HEK293 (cell line): ENCODE results near the gene MMP28.
A peak's percentile ranks its signal among the peaks of the same experiment; 100 is the strongest.

ENCODE experiments used
- ATF2 ChIP-seq: fragments of 450-650 bp; formaldehyde crosslinking; IDR thresholded peaks from 2 replicates; pipeline ENCODE4 v1.5.1; 2016; ENCODE audit warnings: missing biosample characterization, missing genetic modification characterization, low read depth
- EGR2 ChIP-seq: fragments of 450-650 bp; formaldehyde crosslinking; IDR thresholded peaks from 2 replicates; pipeline ENCODE4 v1.5.1; 2016; ENCODE audit warnings: low read depth, missing biosample characterization, missing genetic modification characterization
- GLI4 ChIP-seq: fragments of 450-650 bp; formaldehyde crosslinking; IDR thresholded peaks from 2 replicates; pipeline ENCODE4 v1.5.1; 2016; ENCODE audit warnings: missing biosample characterization, missing genetic modification characterization
- OSR2 ChIP-seq: fragments of 450-650 bp; formaldehyde crosslinking; IDR thresholded peaks from 2 replicates; pipeline ENCODE4 v1.5.1; 2016; ENCODE audit warnings: missing biosample characterization, missing genetic modification characterization
- PATZ1 ChIP-seq: fragments of 450-650 bp; formaldehyde crosslinking; IDR thresholded peaks from 2 replicates; pipeline ENCODE4 v1.5.1; 2016; ENCODE audit warnings: missing biosample characterization, missing genetic modification characterization
- SP2 ChIP-seq: fragments of 450-650 bp; formaldehyde crosslinking; IDR thresholded peaks from 2 replicates; pipeline ENCODE4 v1.5.1; 2016; ENCODE audit warnings: missing biosample characterization, missing genetic modification characterization
- SP3 ChIP-seq: fragments of 450-650 bp; formaldehyde crosslinking; IDR thresholded peaks from 2 replicates; pipeline ENCODE4 v1.5.1; 2016; ENCODE audit warnings: missing biosample characterization, missing genetic modification characterization
- SP7 ChIP-seq: fragments of 450-650 bp; formaldehyde crosslinking; IDR thresholded peaks from 2 replicates; pipeline ENCODE4 v1.5.1; 2016; ENCODE audit warnings: missing biosample characterization, missing genetic modification characterization
- ZBTB17 ChIP-seq: fragments of 450-650 bp; formaldehyde crosslinking; IDR thresholded peaks from 2 replicates; pipeline ENCODE4 v1.5.1; 2016; ENCODE audit warnings: missing biosample characterization, missing genetic modification characterization
- ZBTB20 ChIP-seq: fragments of 450-650 bp; formaldehyde crosslinking; IDR thresholded peaks from 2 replicates; pipeline ENCODE4 v1.5.1; 2016; ENCODE audit warnings: missing biosample characterization, missing genetic modification characterization
- ZBTB26 ChIP-seq: fragments of 450-650 bp; formaldehyde crosslinking; optimal IDR thresholded peaks from 2 replicates; pipeline ENCODE3; 2016; ENCODE audit warnings: missing biosample characterization, mild to moderate bottlenecking, missing genetic modification characterization
- ZBTB48 ChIP-seq: fragments of 450-650 bp; formaldehyde crosslinking; IDR thresholded peaks from 2 replicates; pipeline ENCODE4 v1.5.1; 2016; ENCODE audit warnings: missing biosample characterization, missing genetic modification characterization
- ZBTB49 ChIP-seq: fragments of 450-650 bp; formaldehyde crosslinking; IDR thresholded peaks from 2 replicates; pipeline ENCODE4 v1.5.1; 2016; ENCODE audit warnings: missing biosample characterization, missing genetic modification characterization, low read depth
- ZEB2 ChIP-seq: fragments of 450-650 bp; formaldehyde crosslinking; IDR thresholded peaks from 2 replicates; pipeline ENCODE4 v1.5.1; 2016; ENCODE audit warnings: missing biosample characterization, missing genetic modification characterization
- ZFP3 ChIP-seq: fragments of 450-650 bp; formaldehyde crosslinking; IDR thresholded peaks from 2 replicates; pipeline ENCODE4 v1.5.1; 2016; ENCODE audit warnings: low read depth, missing biosample characterization, missing genetic modification characterization
- ZFP69B ChIP-seq: fragments of 450-650 bp; formaldehyde crosslinking; IDR thresholded peaks from 2 replicates; pipeline ENCODE4 v1.5.1; 2016; ENCODE audit warnings: missing biosample characterization, missing genetic modification characterization
- ZNF18 ChIP-seq: fragments of 450-650 bp; formaldehyde crosslinking; IDR thresholded peaks from 2 replicates; pipeline ENCODE4 v1.5.1; 2016; ENCODE audit warnings: missing biosample characterization, missing genetic modification characterization
- ZNF335 ChIP-seq: fragments of 450-650 bp; formaldehyde crosslinking; conservative IDR thresholded peaks from 2 replicates; pipeline ENCODE4 v1.5.1; 2016; ENCODE audit warnings: missing biosample characterization, missing genetic modification characterization
- ZNF341 ChIP-seq: fragments of 450-650 bp; formaldehyde crosslinking; IDR thresholded peaks from 2 replicates; pipeline ENCODE4; 2016; ENCODE audit warnings: low read depth, missing biosample characterization, missing genetic modification characterization
- ZNF354C ChIP-seq: fragments of 450-650 bp; formaldehyde crosslinking; IDR thresholded peaks from 2 replicates; pipeline ENCODE4 v1.5.1; 2016; ENCODE audit warnings: missing biosample characterization, missing genetic modification characterization, low read depth, borderline replicate concordance
- ZNF362 ChIP-seq: fragments of 450-650 bp; formaldehyde crosslinking; IDR thresholded peaks from 2 replicates; pipeline ENCODE4 v1.5.1; 2016; ENCODE audit warnings: missing biosample characterization, missing genetic modification characterization
- ZNF391 ChIP-seq: fragments of 450-650 bp; formaldehyde crosslinking; IDR thresholded peaks from 2 replicates; pipeline ENCODE4 v1.5.1; 2016; ENCODE audit warnings: low read depth, missing biosample characterization, missing genetic modification characterization, borderline replicate concordance
- ZNF473 ChIP-seq: fragments of 450-650 bp; formaldehyde crosslinking; IDR thresholded peaks from 2 replicates; pipeline ENCODE4 v1.5.1; 2017; ENCODE audit warnings: missing biosample characterization, missing genetic modification characterization
- ZNF501 ChIP-seq: fragments of 450-650 bp; formaldehyde crosslinking; IDR thresholded peaks from 2 replicates; pipeline ENCODE4 v1.5.1; 2016; ENCODE audit warnings: missing biosample characterization, missing genetic modification characterization
- ZNF544 ChIP-seq: fragments of 450-650 bp; formaldehyde crosslinking; IDR thresholded peaks from 2 replicates; pipeline ENCODE4 v1.5.0; 2017; ENCODE audit warnings: missing biosample characterization, missing genetic modification characterization
- ZNF654 ChIP-seq: fragments of 450-650 bp; formaldehyde crosslinking; IDR thresholded peaks from 2 replicates; pipeline ENCODE4 v1.5.1; 2016; ENCODE audit warnings: low read depth, missing biosample characterization, missing genetic modification characterization
- ZNF830 ChIP-seq: fragments of 450-650 bp; IDR thresholded peaks from 2 replicates; pipeline ENCODE4 v1.5.0; 2018; ENCODE audit warnings: missing biosample characterization, missing genetic modification characterization, low read depth, mild to moderate bottlenecking, moderate library complexity

Gene MMP28

GRCh38 chr17:35795007-35795870 is at the start of gene MMP28 (continued):
- TF ChIP-seq ZNF354C (tag by site-specific recombination) = no peak
- peak; percentile 93 for TF ChIP-seq ZBTB26 (tag by site-specific recombination)
- 0 out of 2 replicates have a peak, but pooled peaks have one; percentile 21 for TF ChIP-seq ZNF341
- no peak for TF ChIP-seq ZNF473 (tag by site-specific recombination)
- peak; percentile 94 for TF ChIP-seq ZFP69B (tag by site-specific recombination)
- 0 out of 2 replicates have a peak, but pooled peaks have one; percentile 23 for TF ChIP-seq SP3
- TF ChIP-seq ZBTB48 (tag by site-specific recombination) = peak; percentile 83
- TF ChIP-seq ZNF391 (tag by site-specific recombination) = 0 out of 2 replicates have a peak, but pooled peaks have one; percentile 18
- TF ChIP-seq ZEB2 = 0 out of 2 replicates have a peak, but pooled peaks have one; percentile 38
- no peak for TF ChIP-seq ZNF362 (tag by site-specific recombination)
- peak; percentile 44; the same call in 1 of the 2 replicates for TF ChIP-seq PATZ1 (tag by site-specific recombination)
- peak; percentile 52 for TF ChIP-seq SP2 (tag by site-specific recombination)
- no peak for TF ChIP-seq ZFP3 (tag by site-specific recombination)
- TF ChIP-seq GLI4 (tag by site-specific recombination) = no peak
- no peak for TF ChIP-seq ZBTB49
- peak; percentile 84 for TF ChIP-seq ZBTB20 (tag by site-specific recombination)
- TF ChIP-seq ATF2 (tag by site-specific recombination) = no peak
- TF ChIP-seq ZNF654 = no peak
- TF ChIP-seq ZNF544 (tag by site-specific recombination) = no peak
- peak; percentile 91 for TF ChIP-seq OSR2 (tag by site-specific recombination)
- TF ChIP-seq EGR2 = 0 out of 2 replicates have a peak, but pooled peaks have one; percentile 18
- peak; percentile 35; the same call in 1 of the 2 replicates for TF ChIP-seq SP7 (tag by site-specific recombination)
- TF ChIP-seq ZNF335 (tag by site-specific recombination) = peak; percentile 44
- TF ChIP-seq ZNF18 = no peak
- peak; percentile 56 for TF ChIP-seq ZBTB17
- TF ChIP-seq ZNF501 = no peak
- no peak for TF ChIP-seq ZNF830 (tag by site-specific recombination)
